Vagina (tissue), 2 donors: ENCODE data around the gene ASTN2. TPM values are rescaled to one million over a fixed set of nuclear protein-coding genes. Genes with fewer than 3 reads are reported as not detected.
A peak's percentile ranks its signal among the peaks of the same experiment; 100 is the strongest.

Experiments used
- DNase-seq, 2 donors: peaks; one replicate each; pipeline ENCODE4 v3.0.0-alpha.2; 2017; ENCODE audit errors: extremely low spot score in 2 of 2
- H3K27ac ChIP-seq: fragments of 200-600 bp; sonication (generic); one replicate; pipeline ENCODE4 v1.5.1; 2019
- H3K27me3 ChIP-seq: fragments of 200-600 bp; sonication (generic); one replicate; pipeline ENCODE4 v1.5.1; 2019
- H3K36me3 ChIP-seq, 2 donors: fragments of 200-600 bp; sonication (generic); one replicate each; pipeline ENCODE4 v1.5.1; 2017 to 2019
- H3K4me1 ChIP-seq: fragments of 200-600 bp; sonication (generic); one replicate; pipeline ENCODE4 v1.5.1; 2019
- H3K4me3 ChIP-seq, 2 donors: fragments of 200-600 bp; sonication (generic); 1 replicate in 1 of 2; 2 replicates in 1 of 2; pipeline ENCODE4 v1.5.1; 2016 to 2019
- H3K9me3 ChIP-seq: fragments of 200-600 bp; sonication (generic); one replicate; pipeline ENCODE4 v1.5.1; 2019
- CTCF ChIP-seq, 3 experiments: fragments of 450-650 bp in 2 of 3; fragments of 200-600 bp in 1 of 3; sonication (generic) in 1 of 3; IDR thresholded peaks; one replicate each; pipeline ENCODE4 v1.5.1; 2017 to 2019; ENCODE audit warnings: antibody characterized with exemption in 3 of 3, mild to moderate bottlenecking in 2 of 3, moderate library complexity in 2 of 3
- POLR2A ChIP-seq, 2 donors: fragments of 450-650 bp; IDR thresholded peaks; one replicate each; pipeline ENCODE4 v1.6.1; 2017; ENCODE audit warnings: antibody characterized with exemption in 2 of 2, mild to moderate bottlenecking in 2 of 2, moderate library complexity in 2 of 2
- POLR2AphosphoS5 ChIP-seq, 2 donors: sonication (generic); formaldehyde crosslinking; IDR thresholded peaks; one replicate each; pipeline ENCODE4 v1.9.0; 2017; ENCODE audit warnings: antibody characterized with exemption in 2 of 2, mild to moderate bottlenecking in 2 of 2, low read depth in 1 of 2; ENCODE audit not compliant: insufficient read depth in 1 of 2
- intact Hi-C: fragments of 100-400 bp; cut with DNase I; formaldehyde crosslinking; loops from one replicate; pipeline ENCODE4 v1.15.1; 2023
- total RNA-seq: library from RNA; depleted of rRNA; stranded (reverse); fragments of >200 nt; gene quantifications from one replicate; pipeline ENCODE4 v1.2.3, GENCODE V29; 2016

Gene ASTN2
- total RNA-seq, 1 donor from 2014 or later, result 4.4 TPM

DNA sequence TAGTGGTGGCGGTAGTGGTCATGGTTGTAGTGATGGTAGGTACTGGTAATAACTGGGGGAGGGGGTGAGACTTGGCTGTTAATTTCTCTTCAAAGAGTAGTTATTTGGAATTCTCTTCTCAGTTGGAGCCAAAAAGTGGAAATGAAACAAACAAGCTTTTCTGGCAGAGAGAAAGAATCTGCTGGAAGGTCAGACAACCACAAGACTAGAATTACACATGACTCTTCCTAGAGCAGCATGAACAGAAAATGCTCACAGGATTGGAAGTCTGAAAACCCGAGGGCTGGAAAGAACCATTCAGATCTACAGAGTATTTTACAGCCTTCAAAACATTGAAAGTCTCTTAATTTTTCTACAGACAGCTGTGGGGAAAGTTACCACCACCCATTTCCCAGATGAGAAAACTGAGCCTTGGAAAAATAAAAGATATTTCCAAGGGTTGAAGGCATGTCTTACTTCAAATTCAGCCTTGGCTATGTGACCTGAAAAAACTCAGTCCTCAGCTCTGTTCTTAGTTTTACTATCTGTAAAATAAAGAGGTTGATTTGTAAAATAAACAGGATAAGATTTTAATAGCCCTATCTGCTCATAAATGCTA lies 770.7 kb downstream of the ASTN2 start:
- TF ChIP-seq POLR2AphosphoS5 (IDR thresholded peaks at IDR 0.05; ENCODE audit: insufficient read depth in 1 of 2, low read depth in 1 of 2) (no peak), POLR2A (IDR thresholded peaks at IDR 0.05) (no peak), CTCF (IDR thresholded peaks at IDR 0.05) (no peak)
- no peaks in the 10 kb centered on the region for H3K9me3 ChIP-seq
- intact Hi-C loops, result no loop called here
- H3K4me3 ChIP-seq, result no peak overlapping the region
- no peak for DNase-seq
- peaks cover 21% of the 10 kb centered on the region for H3K4me1 ChIP-seq
- H3K36me3 ChIP-seq, result no peaks in the 10 kb centered on the region
- H3K27me3 ChIP-seq, result no peaks in the 10 kb centered on the region
- peak overlapping the region; percentile 20 for H3K27ac ChIP-seq

DNA sequence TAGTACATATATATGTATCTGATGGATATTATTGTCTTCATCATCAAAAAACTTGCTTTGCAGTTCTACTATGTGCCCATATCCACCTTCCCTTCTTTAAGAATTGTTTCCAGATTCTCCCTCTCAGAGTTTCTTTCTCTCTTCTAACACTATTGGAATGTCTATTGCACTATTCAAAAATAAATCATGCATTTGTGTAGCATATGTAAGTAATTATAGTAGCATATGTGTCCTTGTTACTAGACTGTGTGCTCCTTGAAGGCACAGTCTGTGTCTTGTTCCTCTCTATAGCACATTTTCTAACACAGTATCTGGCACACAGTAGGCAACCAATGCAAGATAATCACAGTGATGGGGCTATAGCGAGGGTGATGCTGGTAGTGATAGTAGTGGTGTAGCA lies 771.2 kb downstream of the ASTN2 start:
- H3K27ac ChIP-seq, result no peak overlapping the region
- H3K4me3 ChIP-seq, result no peak overlapping the region
- H3K36me3 ChIP-seq, result no peaks in the 10 kb centered on the region
- intact Hi-C loops, result no loop called here
- peaks cover 21% of the 10 kb centered on the region for H3K4me1 ChIP-seq
- H3K27me3 ChIP-seq, result no peaks in the 10 kb centered on the region
- no peaks in the 10 kb centered on the region for H3K9me3 ChIP-seq
- TF ChIP-seq POLR2A (IDR thresholded peaks at IDR 0.05) (no peak), CTCF (IDR thresholded peaks at IDR 0.05) (no peak), POLR2AphosphoS5 (IDR thresholded peaks at IDR 0.05; ENCODE audit: insufficient read depth in 1 of 2, low read depth in 1 of 2) (no peak)
- no peak for DNase-seq

DNA sequence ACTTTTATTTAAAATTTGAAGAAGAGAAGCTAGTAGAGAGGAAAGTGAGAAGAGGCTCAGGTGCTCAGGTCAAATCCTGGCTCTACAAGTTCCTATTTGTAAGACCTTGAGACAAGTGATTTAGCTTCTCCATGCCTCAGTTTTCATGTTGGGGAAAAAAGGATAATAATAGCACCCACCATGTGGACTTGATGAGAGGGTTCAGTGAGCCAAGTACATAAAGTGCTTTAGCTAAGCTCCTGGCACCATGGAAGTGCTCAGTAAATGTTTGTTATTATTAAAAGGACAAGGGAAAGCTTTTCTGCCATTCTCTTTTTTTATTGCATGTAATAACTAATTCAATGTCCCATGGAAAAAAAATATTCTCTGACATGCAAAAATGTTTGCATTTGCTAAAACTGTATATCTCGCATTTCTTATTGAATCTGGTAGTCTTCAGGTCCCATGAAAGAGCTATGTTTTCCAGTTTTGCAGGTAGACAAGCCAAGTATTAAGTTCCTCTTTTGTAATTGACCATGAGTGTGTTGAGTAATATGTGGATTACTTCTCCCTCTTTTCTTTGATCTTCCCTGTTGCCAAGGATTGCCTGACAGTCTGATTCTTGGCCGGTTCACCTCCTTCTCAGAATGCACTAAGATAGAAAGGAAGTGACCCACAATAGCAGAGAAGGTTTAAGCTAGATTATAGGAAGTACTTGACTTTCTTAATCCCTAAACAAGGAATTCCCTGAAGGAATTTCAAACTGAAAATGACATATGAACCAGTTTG lies 773.4 kb downstream of the ASTN2 start:
- Histone ChIP-seq H3K4me3 (no peak overlapping the region), H3K27me3 (no peaks in the 10 kb centered on the region), H3K4me1 (peaks cover 14% of the 10 kb centered on the region), H3K27ac (no peak overlapping the region), H3K36me3 (no peaks in the 10 kb centered on the region), H3K9me3 (no peaks in the 10 kb centered on the region)
- DNase-seq, result no peak
- intact Hi-C loops, result no loop called here
- TF ChIP-seq POLR2AphosphoS5 (IDR thresholded peaks at IDR 0.05; ENCODE audit: insufficient read depth in 1 of 2, low read depth in 1 of 2) (no peak), POLR2A (IDR thresholded peaks at IDR 0.05) (no peak), CTCF (IDR thresholded peaks at IDR 0.05) (no peak)

DNA sequence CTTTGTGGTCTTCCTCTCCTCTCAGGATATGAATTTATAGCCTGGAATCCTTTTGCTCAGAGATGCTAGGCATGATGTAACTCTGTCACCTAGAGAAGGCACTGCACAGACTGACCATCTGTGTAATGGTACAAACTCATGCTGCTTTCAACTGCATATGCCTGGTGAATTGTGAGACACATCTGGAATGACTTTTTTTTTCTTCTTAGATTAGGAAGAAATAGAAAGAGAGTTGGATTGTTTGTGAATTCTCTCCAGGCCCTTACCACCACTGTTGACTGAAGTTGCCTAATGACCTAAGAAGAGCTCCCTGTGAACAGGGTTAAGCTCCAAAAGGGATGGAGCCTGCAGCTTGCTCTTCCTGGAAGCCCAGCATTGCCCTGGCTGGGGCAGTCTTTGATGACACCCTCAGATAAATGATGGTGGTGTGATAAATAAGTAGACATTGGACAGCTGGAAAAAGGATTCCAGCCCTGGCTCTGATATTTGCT lies 775.6 kb downstream of the ASTN2 start:
- Histone ChIP-seq H3K4me3 (no peak overlapping the region), H3K4me1 (peaks cover 13% of the 10 kb centered on the region), H3K9me3 (no peaks in the 10 kb centered on the region), H3K27ac (no peak overlapping the region), H3K36me3 (no peaks in the 10 kb centered on the region), H3K27me3 (no peaks in the 10 kb centered on the region)
- DNase-seq, result no peak
- TF ChIP-seq POLR2AphosphoS5 (IDR thresholded peaks at IDR 0.05; ENCODE audit: insufficient read depth in 1 of 2, low read depth in 1 of 2) (no peak), CTCF (IDR thresholded peaks at IDR 0.05) (no peak), POLR2A (IDR thresholded peaks at IDR 0.05) (no peak)
- intact Hi-C loops, result loop anchor here (10.0 kb wide), 1 partner anchor 54 kb away; no protein-coding TSS in a partner anchor

DNA sequence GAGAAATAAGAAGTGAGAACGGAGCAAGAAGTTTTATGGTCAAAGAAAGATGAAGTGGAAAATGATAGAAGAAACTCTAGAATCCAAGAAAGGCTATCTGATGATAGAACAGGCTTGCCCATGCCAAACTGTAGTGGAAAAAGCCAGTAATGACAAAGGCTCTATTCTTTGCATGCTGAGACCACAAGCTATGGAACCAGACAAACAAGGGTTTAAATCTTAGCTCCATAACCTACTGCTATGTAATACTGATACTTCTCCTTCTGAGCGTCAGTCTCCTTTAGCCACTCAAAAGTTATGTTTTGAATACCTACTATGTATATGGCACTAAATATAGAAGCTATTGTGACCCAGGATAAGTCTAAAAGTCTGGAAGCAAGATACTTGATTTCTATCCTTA lies 778.9 kb downstream of the ASTN2 start:
- Histone ChIP-seq H3K4me1 (no peaks in the 10 kb centered on the region), H3K27ac (no peak overlapping the region), H3K9me3 (no peaks in the 10 kb centered on the region), H3K27me3 (no peaks in the 10 kb centered on the region), H3K36me3 (no peaks in the 10 kb centered on the region), H3K4me3 (no peak overlapping the region)
- no peak for TF ChIP-seq CTCF (IDR thresholded peaks at IDR 0.05)
- TF ChIP-seq POLR2AphosphoS5 (IDR thresholded peaks at IDR 0.05; ENCODE audit: insufficient read depth in 1 of 2, low read depth in 1 of 2), result no peak
- TF ChIP-seq POLR2A (IDR thresholded peaks at IDR 0.05), result no peak
- no peak for DNase-seq
- intact Hi-C loops, result loop anchor here (10.0 kb wide), 1 partner anchor 51 kb away; no protein-coding TSS in a partner anchor
